Activated CD8-positive, alpha-beta memory T cell treated with anti-CD3 and anti-CD28 coated beads for 36 hours (primary cell): ENCODE data around the gene CTTNBP2. TPM values are rescaled to one million over a fixed set of nuclear protein-coding genes. Genes with fewer than 3 reads are reported as not detected.

ENCODE experiments used
- CTCF ChIA-PET: fragments of 350-600 bp; sonication (Branson Sonifier 250); formaldehyde crosslinking; loops from one replicate; lab custom pipeline; 2021; ENCODE audit warnings: antibody characterized with exemption; lab: Charles Lee
- POLR2A ChIA-PET: fragments of 350-600 bp; sonication (Branson Sonifier 250); formaldehyde crosslinking; loops from one replicate; lab custom pipeline; 2021; ENCODE audit warnings: antibody characterized with exemption; lab: Charles Lee
- total RNA-seq, 2 experiments: library from RNA; stranded (reverse); gene quantifications; one replicate each; pipeline ENCODE4 v1.2.3, GENCODE V29; 2021

CTTNBP2 gene
- total RNA-seq, 2 experiments from 2014 or later: not detected

DNA sequence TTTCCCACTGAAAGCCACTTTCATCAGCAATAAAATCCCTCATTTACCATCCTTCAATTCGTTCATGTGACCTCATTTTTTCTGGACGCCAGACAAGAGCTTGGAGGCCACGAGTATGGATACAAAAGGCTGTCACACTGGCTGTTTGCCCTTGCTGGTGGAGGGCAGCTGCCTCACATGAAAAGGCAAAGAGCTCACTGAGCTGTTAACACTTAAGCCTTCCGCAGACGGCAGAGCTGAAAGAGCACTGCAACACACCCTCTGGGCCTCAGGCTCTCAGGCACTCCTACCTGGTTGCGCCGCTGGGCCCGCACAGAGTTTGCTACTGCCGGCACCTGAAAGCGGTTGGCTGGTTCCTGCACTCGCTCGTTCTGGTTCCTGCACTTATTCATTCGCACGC lies 199.9 kb downstream of the CTTNBP2 start:
- CTCF ChIA-PET: no interaction called here
- POLR2A ChIA-PET: no interaction called here

- CTCF ChIA-PET: no interaction called here
- POLR2A ChIA-PET: no interaction called here
Measured at GRCh38 chr7:117672453-117672852, 200.8 kb downstream of the CTTNBP2 start.

DNA sequence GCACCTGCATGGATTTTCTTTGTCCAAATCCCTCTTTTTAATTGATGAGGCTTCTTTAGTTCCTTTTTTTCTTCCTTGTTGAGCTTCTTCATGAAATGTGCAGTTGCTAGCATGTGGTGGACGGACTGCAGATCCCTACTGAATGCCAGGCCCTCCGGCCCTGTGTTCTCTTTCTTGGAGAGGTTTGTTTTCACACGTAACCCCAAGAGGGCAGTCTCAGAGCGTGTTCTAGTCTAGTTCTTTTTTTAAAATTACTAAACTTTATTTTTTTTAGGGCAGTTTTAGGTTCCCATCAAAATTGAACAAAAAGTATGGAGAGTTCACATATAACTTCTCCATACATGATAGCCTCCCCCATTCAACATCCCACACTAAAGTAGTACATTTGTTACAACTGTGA lies 203.4 kb downstream of the CTTNBP2 start:
- CTCF ChIA-PET: no interaction called here
- POLR2A ChIA-PET: no interaction called here

- POLR2A ChIA-PET: no interaction called here
- CTCF ChIA-PET: no interaction called here
Measured at GRCh38 chr7:117667456-117667855, 205.8 kb downstream of the CTTNBP2 start.

DNA sequence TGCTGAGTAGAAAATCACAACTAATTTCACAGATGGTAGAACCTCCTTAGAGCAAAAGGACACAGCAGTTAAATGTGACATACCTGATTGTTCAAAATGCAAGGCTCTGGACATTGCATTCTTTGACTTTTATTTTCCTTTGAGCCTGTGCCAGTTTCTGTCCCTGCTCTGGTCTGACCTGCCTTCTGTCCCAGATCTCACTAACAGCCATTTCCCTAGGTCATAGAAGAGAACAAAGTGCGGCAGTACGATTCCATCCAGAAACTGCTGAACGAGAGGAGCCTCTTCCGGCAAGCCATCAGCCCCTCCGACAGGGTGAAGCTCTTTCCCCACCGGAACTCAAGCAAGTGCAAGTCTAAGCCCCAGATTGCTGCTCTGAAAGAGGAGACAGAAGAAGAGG lies 206.6 kb downstream of the CTTNBP2 start:
- POLR2A ChIA-PET: no interaction called here
- CTCF ChIA-PET: no interaction called here

GRCh38 chr7:117666031-117666430 lies 207.2 kb downstream of the CTTNBP2 start:
- ChIA-PET CTCF (no interaction called here), POLR2A (no interaction called here)

DNA sequence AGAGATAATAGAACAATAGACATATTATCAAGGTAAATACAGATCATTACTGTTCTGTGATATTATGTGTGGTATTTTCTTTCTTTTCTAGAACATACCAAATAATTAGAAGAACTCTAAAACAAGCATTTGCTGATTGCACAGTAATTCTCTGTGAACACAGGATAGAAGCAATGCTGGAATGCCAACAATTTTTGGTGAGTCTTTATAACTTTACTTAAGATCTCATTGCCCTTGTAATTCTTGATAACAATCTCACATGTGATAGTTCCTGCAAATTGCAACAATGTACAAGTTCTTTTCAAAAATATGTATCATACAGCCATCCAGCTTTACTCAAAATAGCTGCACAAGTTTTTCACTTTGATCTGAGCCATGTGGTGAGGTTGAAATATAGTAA lies 207.9 kb downstream of the CTTNBP2 start:
- ChIA-PET CTCF (no interaction called here), POLR2A (no interaction called here)

GRCh38 chr7:117664047-117664446 lies 209.2 kb downstream of the CTTNBP2 start:
- POLR2A ChIA-PET: no interaction called here

GRCh38 chr7:117661328-117661727 lies 211.9 kb downstream of the CTTNBP2 start:
- POLR2A ChIA-PET: no interaction called here
- CTCF ChIA-PET: no interaction called here

More at GRCh38 chr7:117664047-117664446, 209.2 kb downstream of the CTTNBP2 start:
- CTCF ChIA-PET: no interaction called here
